RWPE1 (cell line): ENCODE measurements around the gene SLC25A38.
"Not testable (repeated sequence)": the region's sequence is repeated elsewhere in the genome, so short reads cannot be mapped to it uniquely, and the experiment has no call there.

Experiments used
- CTCF ChIA-PET: fragments of 350-600 bp; sonication (Branson Sonifier 250); formaldehyde crosslinking; extraction: SDS; loops from one replicate; lab custom pipeline; 2021; lab: Yijun Ruan, JAX
- POLR2A ChIA-PET: fragments of 400-600 bp; formaldehyde crosslinking; extraction: SDS; loops from one replicate; lab custom pipeline; 2020; ENCODE audit warnings: antibody characterized with exemption; ENCODE audit not compliant: low non-redundant PET; lab: Yijun Ruan, JAX
- DNase-seq: peaks from one replicate; pipeline ENCODE4 v3.0.0; 2012; ENCODE audit warnings: low spot score
- H3K27ac ChIP-seq: fragments of 450-650 bp; 2 replicates; pipeline ENCODE4 v1.5.1; 2017
- TF ChIP-seq, protein P1 (sequence below): fragments of 450-650 bp; conservative IDR thresholded peaks from 2 replicates; pipeline ENCODE4 v1.5.1; 2017; ENCODE audit warnings: low read depth, mild to moderate bottlenecking

The SLC25A38 gene

DNA sequence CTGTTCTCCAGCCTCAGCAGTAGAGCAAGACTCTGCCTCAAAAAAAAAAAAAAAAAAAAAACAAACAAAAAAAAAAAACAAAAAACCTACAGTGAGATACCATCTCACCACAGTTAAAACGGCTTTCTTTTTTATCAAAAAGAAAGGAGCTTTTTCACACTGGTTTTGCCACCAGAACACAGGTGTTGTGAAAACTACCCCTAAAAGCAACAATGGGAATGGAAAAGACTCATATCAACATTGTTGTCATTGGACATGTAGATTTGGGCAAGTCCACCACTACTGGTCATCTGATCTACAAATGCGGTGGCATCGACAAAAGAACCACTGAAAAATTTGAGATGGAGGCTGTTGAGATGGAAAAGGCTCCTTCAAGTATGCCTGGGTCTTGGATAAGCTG, 24.8 kb upstream of the SLC25A38 start:
- TF ChIP-seq, protein P1, sequence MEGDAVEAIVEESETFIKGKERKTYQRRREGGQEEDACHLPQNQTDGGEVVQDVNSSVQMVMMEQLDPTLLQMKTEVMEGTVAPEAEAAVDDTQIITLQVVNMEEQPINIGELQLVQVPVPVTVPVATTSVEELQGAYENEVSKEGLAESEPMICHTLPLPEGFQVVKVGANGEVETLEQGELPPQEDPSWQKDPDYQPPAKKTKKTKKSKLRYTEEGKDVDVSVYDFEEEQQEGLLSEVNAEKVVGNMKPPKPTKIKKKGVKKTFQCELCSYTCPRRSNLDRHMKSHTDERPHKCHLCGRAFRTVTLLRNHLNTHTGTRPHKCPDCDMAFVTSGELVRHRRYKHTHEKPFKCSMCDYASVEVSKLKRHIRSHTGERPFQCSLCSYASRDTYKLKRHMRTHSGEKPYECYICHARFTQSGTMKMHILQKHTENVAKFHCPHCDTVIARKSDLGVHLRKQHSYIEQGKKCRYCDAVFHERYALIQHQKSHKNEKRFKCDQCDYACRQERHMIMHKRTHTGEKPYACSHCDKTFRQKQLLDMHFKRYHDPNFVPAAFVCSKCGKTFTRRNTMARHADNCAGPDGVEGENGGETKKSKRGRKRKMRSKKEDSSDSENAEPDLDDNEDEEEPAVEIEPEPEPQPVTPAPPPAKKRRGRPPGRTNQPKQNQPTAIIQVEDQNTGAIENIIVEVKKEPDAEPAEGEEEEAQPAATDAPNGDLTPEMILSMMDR: no peak
- H3K27ac ChIP-seq: no peak overlapping the region
- no peak for DNase-seq
- CTCF ChIA-PET: no interaction called here
- POLR2A ChIA-PET: no interaction called here

DNA sequence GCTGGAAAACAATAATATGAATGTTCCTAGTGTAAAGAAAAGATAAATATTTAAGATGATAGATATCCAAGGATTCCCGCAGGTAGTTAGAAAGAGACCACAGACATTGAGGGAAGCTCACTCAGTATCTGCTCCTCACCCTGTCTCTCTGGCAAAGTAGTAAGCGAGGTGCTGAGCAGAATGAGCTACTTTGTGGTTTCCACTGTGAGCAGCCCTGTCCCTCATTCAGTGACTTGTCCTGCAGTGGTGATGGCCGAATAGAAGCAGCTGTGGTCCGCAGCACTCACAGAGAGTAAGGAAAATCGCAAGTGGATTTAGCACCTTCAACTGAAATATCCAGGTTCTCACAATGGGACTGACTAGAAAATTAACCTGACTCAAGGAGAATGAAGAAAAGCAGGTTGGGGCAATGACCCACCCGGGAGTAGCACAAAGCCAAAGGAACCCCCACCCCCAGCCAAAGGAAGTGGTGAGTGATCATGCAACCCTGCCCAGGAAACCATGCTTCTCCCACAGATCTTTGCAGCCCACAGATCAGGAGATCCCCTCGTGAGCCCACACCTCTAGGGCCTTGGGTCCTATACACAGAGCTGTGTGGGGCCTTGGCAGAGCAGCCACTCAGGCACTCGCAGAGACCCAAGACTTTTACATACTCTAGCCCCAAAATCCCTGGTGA, 21.8 kb upstream of the SLC25A38 start:
- H3K27ac ChIP-seq: no peak overlapping the region
- TF ChIP-seq, protein P1: no peak
- DNase-seq: no peak
- ChIA-PET CTCF (interaction anchor here (0.6 kb wide), 1 partner anchor 903 kb away, joined by 3 read pairs; no protein-coding TSS in a partner anchor), POLR2A (no interaction called here)

DNA sequence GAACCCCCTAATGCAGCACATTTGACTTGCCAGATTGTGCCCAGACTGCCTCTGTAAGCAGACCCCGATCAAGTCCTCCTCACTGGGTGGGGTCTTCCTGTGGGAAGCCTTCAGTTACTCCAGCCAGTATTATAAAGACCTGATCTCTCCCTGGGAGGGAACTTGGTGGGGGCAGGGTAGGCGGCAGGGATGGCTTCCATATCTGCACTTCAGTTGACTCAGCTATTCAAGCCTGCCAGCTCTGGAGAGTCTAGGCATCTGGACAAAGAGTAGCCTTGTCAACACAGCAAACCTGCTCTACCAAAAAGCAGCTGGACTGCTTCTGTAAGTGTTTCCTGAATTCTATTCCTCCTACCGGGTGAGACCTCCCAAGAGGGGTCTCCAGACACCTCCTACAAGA, 21.0 kb upstream of the SLC25A38 start:
- TF ChIP-seq, protein P1: no peak
- DNase-seq: no peak
- ChIA-PET POLR2A (no interaction called here), CTCF (no interaction called here)
- no peak overlapping the region for H3K27ac ChIP-seq

DNA sequence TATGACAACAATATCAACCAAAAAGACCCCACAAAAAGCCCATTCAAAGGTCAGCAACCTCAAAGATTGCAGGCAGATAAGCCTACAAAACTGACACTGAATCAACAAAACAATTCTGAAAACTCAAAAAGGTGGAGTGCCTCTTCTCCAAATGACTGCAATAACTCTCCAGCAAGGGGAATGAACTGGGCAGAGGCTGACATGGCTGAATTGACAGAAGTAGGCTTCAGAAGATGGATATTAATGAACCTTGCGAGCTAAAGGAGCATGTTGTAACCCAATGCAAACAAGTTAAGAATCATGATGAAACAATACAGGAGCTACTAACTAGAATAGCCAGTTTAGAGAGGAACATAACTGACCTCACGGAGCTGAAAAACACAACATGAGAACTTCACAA, 20.4 kb upstream of the SLC25A38 start:
- H3K27ac ChIP-seq: no peak overlapping the region
- CTCF ChIA-PET: interaction anchor here (0.5 kb wide), 1 partner anchor 43 kb away, joined by 5 read pairs; no protein-coding TSS in a partner anchor
- TF ChIP-seq, protein P1: no peak
- POLR2A ChIA-PET: no interaction called here
- DNase-seq: no peak

DNA sequence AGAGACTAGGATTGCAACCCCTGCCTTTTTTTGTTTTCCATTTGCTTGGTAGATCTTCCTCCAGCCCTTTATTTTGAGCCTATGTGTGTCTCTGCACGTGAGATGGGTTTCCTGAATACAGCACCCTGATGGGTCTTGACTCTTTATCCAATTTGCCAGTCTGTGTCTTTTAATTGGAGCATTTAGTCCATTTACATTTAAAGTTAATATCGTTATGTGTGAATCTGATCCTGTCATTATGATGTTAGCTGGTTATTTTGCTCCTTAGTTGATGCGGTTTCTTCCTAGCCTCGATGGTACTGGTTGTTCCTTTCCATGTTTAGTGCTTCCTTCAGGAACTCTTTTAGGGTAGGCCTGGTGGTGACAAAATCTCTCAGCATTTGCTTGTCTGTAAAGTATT, 12.7 kb upstream of the SLC25A38 start:
- CTCF ChIA-PET, DNase-seq, POLR2A ChIA-PET, H3K27ac ChIP-seq: not testable (repeated sequence)

DNA sequence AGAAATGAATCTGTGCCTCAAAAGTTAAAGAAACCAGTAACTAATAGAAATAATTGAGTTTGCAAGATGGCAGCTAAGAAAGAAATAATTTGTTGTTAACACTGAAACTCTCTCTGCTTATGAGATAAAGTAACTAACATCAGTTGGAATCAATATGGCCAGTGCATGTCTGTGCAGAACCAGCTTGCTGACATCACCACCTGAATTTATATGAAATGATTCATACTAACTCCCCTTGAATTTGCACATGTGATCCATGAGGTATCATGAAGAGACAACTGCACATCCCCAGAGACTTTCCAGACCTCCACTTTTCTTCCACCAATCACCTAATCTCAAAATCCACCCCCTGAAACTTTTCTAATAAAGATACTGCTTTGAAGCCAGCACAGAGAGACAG, 10.3 kb upstream of the SLC25A38 start:
- peak; percentile 11 for DNase-seq
- ChIA-PET CTCF (no interaction called here), POLR2A (no interaction called here)
- no peak overlapping the region for H3K27ac ChIP-seq
- TF ChIP-seq, protein P1: no peak

DNA sequence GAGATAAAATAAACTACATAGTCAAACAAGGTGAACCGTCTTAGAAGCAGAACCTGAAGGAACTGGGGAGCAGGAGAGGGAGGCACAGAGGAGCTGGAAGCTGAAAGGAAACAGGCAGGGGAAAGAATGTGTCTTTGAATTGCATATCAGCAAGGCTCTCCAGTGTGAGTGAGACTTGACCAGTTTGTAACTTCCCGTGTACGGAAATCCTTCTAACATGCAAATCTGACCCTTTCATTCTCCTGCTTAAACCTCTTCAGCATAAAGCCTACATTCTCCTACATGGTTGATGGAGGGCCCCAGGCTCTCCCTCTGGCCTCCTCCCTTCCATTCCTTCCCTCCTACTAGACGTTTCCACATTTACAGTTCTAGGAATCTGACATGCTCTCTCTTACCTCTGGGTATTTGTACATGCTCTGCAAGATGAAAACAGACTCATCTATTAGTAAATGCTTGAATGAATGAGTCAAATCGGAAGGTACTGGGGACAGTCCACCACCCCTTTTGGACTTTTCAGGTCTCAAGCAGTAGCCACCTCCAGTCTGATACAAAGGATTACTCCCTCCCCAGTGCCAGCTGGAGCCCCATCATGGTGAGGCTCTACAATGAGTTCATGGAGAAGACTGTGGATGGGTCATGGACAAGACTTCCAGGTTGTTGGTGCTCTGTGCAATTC, 6.1 kb upstream of the SLC25A38 start:
- TF ChIP-seq, protein P1: no peak
- H3K27ac ChIP-seq: no peak overlapping the region
- ChIA-PET POLR2A (no interaction called here), CTCF (interaction anchor here (0.6 to 1.2 kb wide), 3 partner anchors 29 to 181 kb away, joined by 3 to 5 read pairs (median 3); partner anchors contain the start of gene RPSA)
- DNase-seq: no peak
